HepG2 (cell line): ENCODE data around the gene GSPT1. TPM values are rescaled to one million over a fixed set of nuclear protein-coding genes. Genes with fewer than 3 reads are reported as not detected.
A peak's percentile ranks its signal among the peaks of the same experiment; 100 is the strongest.

ENCODE experiments used
- ADNP ChIP-seq: sonication (generic); formaldehyde crosslinking; IDR thresholded peaks from 2 replicates; pipeline ENCODE4 v1.4.0; 2020; ENCODE audit warnings: missing genetic modification reagents
- CENPT ChIP-seq: sonication (generic); formaldehyde crosslinking; IDR thresholded peaks from 2 replicates; pipeline ENCODE4 v1.8.0; 2022; ENCODE audit warnings: low read depth, mild to moderate bottlenecking, moderate library complexity, missing genetic modification reagents
- DR1 ChIP-seq: sonication (generic); formaldehyde crosslinking; IDR thresholded peaks from 2 replicates; pipeline ENCODE4 v1.8.0; 2021; ENCODE audit warnings: mild to moderate bottlenecking, missing genetic modification reagents, inconsistent platforms
- MED13 ChIP-seq: sonication (generic); formaldehyde crosslinking; IDR thresholded peaks from 2 replicates; pipeline ENCODE4 v1.5.0; 2020; ENCODE audit warnings: missing genetic modification reagents
- MEIS2 ChIP-seq: sonication (generic); formaldehyde crosslinking; IDR thresholded peaks from 2 replicates; pipeline ENCODE4 v1.9.0; 2021; ENCODE audit warnings: mild to moderate bottlenecking, missing genetic modification reagents
- MLLT10 ChIP-seq: sonication (generic); formaldehyde crosslinking; IDR thresholded peaks from 2 replicates; pipeline ENCODE4 v1.4.0; 2020; ENCODE audit warnings: missing genetic modification reagents
- MXI1 ChIP-seq: IDR thresholded peaks from 3 replicates; pipeline ENCODE4 v1.6.1; 2012; ENCODE audit warnings: low read depth, low read length, inconsistent platforms, borderline replicate concordance
- NAIF1 ChIP-seq: sonication (generic); formaldehyde crosslinking; IDR thresholded peaks from 2 replicates; pipeline ENCODE4 v1.5.0; 2020; ENCODE audit warnings: mild to moderate bottlenecking, missing genetic modification reagents, borderline replicate concordance
- NKX3-1 ChIP-seq: sonication (generic); formaldehyde crosslinking; IDR thresholded peaks from 2 replicates; pipeline ENCODE4 v1.5.0; 2020; ENCODE audit warnings: missing genetic modification reagents
- POLR2AphosphoS5 ChIP-seq: IDR thresholded peaks from 2 replicates; pipeline ENCODE4 v1.6.1; 2012; ENCODE audit warnings: low read depth, low read length
- RNF2 ChIP-seq: fragments of 450-650 bp; conservative IDR thresholded peaks from 2 replicates; pipeline ENCODE4 v1.6.1; 2016; ENCODE audit warnings: low read depth
- SP2 ChIP-seq: sonication (generic); formaldehyde crosslinking; IDR thresholded peaks from 2 replicates; pipeline ENCODE4 v1.5.1; 2020; ENCODE audit warnings: mild to moderate bottlenecking, missing genetic modification reagents
- ZKSCAN5 ChIP-seq: sonication (generic); formaldehyde crosslinking; IDR thresholded peaks from 2 replicates; pipeline ENCODE4 v1.5.1; 2020; ENCODE audit warnings: mild to moderate bottlenecking, missing genetic modification reagents
- ZMYM3 ChIP-seq: sonication (generic); formaldehyde crosslinking; IDR thresholded peaks from 2 replicates; pipeline ENCODE4 v1.5.1; 2020; ENCODE audit warnings: mild to moderate bottlenecking, missing genetic modification reagents
- ZNF264 ChIP-seq: sonication (generic); formaldehyde crosslinking; IDR thresholded peaks from 2 replicates; pipeline ENCODE4 v1.4.0; 2020; ENCODE audit warnings: missing genetic modification reagents
- ZNF317 ChIP-seq: sonication (generic); formaldehyde crosslinking; IDR thresholded peaks from 2 replicates; pipeline ENCODE4 v1.5.0; 2020; ENCODE audit warnings: mild to moderate bottlenecking, missing genetic modification reagents
- ZNF547 ChIP-seq: sonication (generic); formaldehyde crosslinking; IDR thresholded peaks from 2 replicates; pipeline ENCODE4 v1.5.1; 2020; ENCODE audit warnings: mild to moderate bottlenecking, missing genetic modification reagents
- ZNF550 ChIP-seq: sonication (generic); formaldehyde crosslinking; IDR thresholded peaks from 2 replicates; pipeline ENCODE4 v1.4.0; 2020; ENCODE audit warnings: mild to moderate bottlenecking, missing genetic modification reagents, borderline replicate concordance
- ZNF780A ChIP-seq: sonication (generic); formaldehyde crosslinking; IDR thresholded peaks from 2 replicates; pipeline ENCODE4 v1.8.0; 2022; ENCODE audit warnings: mild to moderate bottlenecking, missing genetic modification reagents, moderate library complexity
- ZSCAN21 ChIP-seq: sonication (generic); formaldehyde crosslinking; IDR thresholded peaks from 2 replicates; pipeline ENCODE4 v1.8.0; 2022; ENCODE audit warnings: mild to moderate bottlenecking, missing genetic modification reagents, moderate library complexity, borderline replicate concordance
- polyA plus RNA-seq, 8 experiments: library from polyadenylated mRNA; depleted of rRNA in 3 of 8; stranded (reverse) in 7 of 8; unstranded in 1 of 8; fragments of >200 nt; fragmentation: Illumina TruSeq in 4 of 8; extraction: Trizol in 4 of 8; gene quantifications; 2 replicates each; pipeline versions ENCODE4 v1.2.1 to v1.2.3, GENCODE V29; 2011 to 2016; ENCODE audit warnings: low read depth in 4 of 8, missing spikeins in 1 of 8, mixed read lengths in 1 of 8; ENCODE audit not compliant: insufficient read depth in 1 of 8
- total RNA-seq, 5 experiments: library from RNA; depleted of rRNA; stranded (reverse); fragments of >200 nt; fragmentation: Illumina TruSeq; extraction: Trizol; gene quantifications; 2 replicates each; pipeline ENCODE4 v1.2.3, GENCODE V29; 2016; ENCODE audit warnings: low read depth in 1 of 5
- TF ChIP-seq, protein P1 (sequence below): sonication (generic); formaldehyde crosslinking; IDR thresholded peaks from 2 replicates; pipeline ENCODE4 v1.5.0; 2020; ENCODE audit warnings: mild to moderate bottlenecking, missing genetic modification reagents
- TF ChIP-seq, protein P2 (sequence below): sonication (generic); formaldehyde crosslinking; IDR thresholded peaks from 2 replicates; pipeline ENCODE4 v1.4.0; 2020; ENCODE audit warnings: missing genetic modification reagents
- TF ChIP-seq, protein P3 (sequence below): sonication (generic); formaldehyde crosslinking; IDR thresholded peaks from 2 replicates; pipeline ENCODE4 v1.4.0; 2020; ENCODE audit warnings: missing genetic modification reagents, borderline replicate concordance

Gene GSPT1
- total and polyA plus RNA-seq, 2 of the 13 experiments (the other 11 are each of a cell fraction or from before 2014, with no cell fraction given), result 120 to 316 TPM

DNA sequence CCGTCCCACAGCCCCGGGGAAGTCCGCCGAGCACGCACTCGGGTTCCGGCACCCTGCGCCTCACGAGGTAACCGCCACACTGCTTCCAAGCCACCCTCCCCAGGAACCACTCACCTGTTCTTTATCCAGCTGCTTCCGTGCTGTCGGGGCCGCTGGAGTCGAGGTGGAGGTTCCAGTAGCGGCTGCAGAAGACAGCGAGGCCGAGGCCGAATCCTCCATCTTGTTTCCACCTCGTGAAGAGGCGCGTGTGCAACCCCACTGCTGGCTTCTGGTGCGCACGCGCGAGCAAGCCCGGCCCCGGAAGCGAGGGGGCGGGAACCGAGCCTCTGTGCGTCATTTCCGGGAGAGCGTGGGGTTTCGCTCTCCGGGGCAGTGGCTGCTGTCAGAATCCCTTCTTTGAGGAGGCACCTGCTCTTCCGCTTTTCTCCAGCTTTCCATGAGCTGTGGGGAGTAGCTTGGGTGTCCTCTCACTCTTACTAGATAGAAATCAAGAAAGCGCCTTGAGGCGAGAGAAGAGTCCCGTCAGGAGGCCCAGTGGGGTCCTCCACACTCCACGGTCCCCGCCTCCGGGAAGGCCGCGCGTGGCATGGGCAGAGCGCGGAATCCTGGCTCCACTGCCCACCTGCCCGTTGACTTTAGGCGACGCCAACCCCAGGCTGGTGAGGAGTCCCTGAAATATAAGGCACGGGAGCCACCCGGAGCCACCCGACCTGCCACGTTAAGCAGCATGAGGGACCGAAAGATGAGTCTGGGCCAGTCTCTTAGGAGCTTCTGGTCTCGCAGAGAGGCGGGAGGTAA is 64.3 kb downstream of the GSPT1 start, which contains the start of gene RSL1D1 (continued):
- TF ChIP-seq ZSCAN21 (peak; percentile 60; the same call in 1 of the 2 replicates), ZNF317 (CRISPR knock-in tag) (0 out of 2 replicates have a peak, but pooled peaks have one; percentile 87), DR1 (CRISPR knock-in tag) (peak; percentile 83), ZKSCAN5 (CRISPR knock-in tag) (peak; percentile 16; the same call in 1 of the 2 replicates), MEIS2 (CRISPR knock-in tag) (peak; percentile 76; the same call in 1 of the 2 replicates), MLLT10 (CRISPR knock-in tag) (no peak), ZNF264 (CRISPR knock-in tag) (peak; percentile 77; the same call in 1 of the 2 replicates), CENPT (CRISPR knock-in tag) (0 out of 2 replicates have a peak, but pooled peaks have one; percentile 68), POLR2AphosphoS5 (peak; percentile 99), NAIF1 (peak; percentile 92), MXI1 (peak; percentile 99), RNF2 (peak; percentile 68), MED13 (CRISPR knock-in tag) (peak; percentile 81; the same call in 1 of the 2 replicates), SP2 (CRISPR knock-in tag) (peak; percentile 86), ZNF780A (CRISPR knock-in tag) (no peak), NKX3-1 (CRISPR knock-in tag) (no peak), ZNF550 (no peak; the same call in 1 of the 2 replicates), ADNP (CRISPR knock-in tag) (no peak), ZNF547 (CRISPR knock-in tag) (peak; percentile 88), ZMYM3 (CRISPR knock-in tag) (no peak)
- TF ChIP-seq, protein P1, sequence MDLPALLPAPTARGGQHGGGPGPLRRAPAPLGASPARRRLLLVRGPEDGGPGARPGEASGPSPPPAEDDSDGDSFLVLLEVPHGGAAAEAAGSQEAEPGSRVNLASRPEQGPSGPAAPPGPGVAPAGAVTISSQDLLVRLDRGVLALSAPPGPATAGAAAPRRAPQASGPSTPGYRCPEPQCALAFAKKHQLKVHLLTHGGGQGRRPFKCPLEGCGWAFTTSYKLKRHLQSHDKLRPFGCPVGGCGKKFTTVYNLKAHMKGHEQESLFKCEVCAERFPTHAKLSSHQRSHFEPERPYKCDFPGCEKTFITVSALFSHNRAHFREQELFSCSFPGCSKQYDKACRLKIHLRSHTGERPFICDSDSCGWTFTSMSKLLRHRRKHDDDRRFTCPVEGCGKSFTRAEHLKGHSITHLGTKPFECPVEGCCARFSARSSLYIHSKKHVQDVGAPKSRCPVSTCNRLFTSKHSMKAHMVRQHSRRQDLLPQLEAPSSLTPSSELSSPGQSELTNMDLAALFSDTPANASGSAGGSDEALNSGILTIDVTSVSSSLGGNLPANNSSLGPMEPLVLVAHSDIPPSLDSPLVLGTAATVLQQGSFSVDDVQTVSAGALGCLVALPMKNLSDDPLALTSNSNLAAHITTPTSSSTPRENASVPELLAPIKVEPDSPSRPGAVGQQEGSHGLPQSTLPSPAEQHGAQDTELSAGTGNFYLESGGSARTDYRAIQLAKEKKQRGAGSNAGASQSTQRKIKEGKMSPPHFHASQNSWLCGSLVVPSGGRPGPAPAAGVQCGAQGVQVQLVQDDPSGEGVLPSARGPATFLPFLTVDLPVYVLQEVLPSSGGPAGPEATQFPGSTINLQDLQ (CRISPR knock-in tag), result peak; percentile 69
- TF ChIP-seq, protein P2, sequence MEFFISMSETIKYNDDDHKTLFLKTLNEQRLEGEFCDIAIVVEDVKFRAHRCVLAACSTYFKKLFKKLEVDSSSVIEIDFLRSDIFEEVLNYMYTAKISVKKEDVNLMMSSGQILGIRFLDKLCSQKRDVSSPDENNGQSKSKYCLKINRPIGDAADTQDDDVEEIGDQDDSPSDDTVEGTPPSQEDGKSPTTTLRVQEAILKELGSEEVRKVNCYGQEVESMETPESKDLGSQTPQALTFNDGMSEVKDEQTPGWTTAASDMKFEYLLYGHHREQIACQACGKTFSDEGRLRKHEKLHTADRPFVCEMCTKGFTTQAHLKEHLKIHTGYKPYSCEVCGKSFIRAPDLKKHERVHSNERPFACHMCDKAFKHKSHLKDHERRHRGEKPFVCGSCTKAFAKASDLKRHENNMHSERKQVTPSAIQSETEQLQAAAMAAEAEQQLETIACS (CRISPR knock-in tag), result peak; percentile 52; the same call in 1 of the 2 replicates
- TF ChIP-seq, protein P3, sequence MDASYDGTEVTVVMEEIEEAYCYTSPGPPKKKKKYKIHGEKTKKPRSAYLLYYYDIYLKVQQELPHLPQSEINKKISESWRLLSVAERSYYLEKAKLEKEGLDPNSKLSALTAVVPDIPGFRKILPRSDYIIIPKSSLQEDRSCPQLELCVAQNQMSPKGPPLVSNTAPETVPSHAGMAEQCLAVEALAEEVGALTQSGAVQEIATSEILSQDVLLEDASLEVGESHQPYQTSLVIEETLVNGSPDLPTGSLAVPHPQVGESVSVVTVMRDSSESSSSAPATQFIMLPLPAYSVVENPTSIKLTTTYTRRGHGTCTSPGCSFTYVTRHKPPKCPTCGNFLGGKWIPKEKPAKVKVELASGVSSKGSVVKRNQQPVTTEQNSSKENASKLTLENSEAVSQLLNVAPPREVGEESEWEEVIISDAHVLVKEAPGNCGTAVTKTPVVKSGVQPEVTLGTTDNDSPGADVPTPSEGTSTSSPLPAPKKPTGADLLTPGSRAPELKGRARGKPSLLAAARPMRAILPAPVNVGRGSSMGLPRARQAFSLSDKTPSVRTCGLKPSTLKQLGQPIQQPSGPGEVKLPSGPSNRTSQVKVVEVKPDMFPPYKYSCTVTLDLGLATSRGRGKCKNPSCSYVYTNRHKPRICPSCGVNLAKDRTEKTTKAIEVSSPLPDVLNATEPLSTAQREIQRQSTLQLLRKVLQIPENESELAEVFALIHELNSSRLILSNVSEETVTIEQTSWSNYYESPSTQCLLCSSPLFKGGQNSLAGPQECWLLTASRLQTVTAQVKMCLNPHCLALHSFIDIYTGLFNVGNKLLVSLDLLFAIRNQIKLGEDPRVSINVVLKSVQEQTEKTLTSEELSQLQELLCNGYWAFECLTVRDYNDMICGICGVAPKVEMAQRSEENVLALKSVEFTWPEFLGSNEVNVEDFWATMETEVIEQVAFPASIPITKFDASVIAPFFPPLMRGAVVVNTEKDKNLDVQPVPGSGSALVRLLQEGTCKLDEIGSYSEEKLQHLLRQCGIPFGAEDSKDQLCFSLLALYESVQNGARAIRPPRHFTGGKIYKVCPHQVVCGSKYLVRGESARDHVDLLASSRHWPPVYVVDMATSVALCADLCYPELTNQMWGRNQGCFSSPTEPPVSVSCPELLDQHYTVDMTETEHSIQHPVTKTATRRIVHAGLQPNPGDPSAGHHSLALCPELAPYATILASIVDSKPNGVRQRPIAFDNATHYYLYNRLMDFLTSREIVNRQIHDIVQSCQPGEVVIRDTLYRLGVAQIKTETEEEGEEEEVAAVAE (CRISPR knock-in tag), result peak; percentile 83
